Suppressor macrophage treated with lipopolysaccharide for 4 hours (primary cell): ENCODE results near the gene TRIOBP.
"Not testable (repeated sequence)": the region's sequence is repeated elsewhere in the genome, so short reads cannot be mapped to it uniquely, and the experiment has no call there.

Experiments
- DNase-seq: peaks from one replicate; pipeline ENCODE4 v3.0.0-alpha.2; 2020

TRIOBP gene

DNA sequence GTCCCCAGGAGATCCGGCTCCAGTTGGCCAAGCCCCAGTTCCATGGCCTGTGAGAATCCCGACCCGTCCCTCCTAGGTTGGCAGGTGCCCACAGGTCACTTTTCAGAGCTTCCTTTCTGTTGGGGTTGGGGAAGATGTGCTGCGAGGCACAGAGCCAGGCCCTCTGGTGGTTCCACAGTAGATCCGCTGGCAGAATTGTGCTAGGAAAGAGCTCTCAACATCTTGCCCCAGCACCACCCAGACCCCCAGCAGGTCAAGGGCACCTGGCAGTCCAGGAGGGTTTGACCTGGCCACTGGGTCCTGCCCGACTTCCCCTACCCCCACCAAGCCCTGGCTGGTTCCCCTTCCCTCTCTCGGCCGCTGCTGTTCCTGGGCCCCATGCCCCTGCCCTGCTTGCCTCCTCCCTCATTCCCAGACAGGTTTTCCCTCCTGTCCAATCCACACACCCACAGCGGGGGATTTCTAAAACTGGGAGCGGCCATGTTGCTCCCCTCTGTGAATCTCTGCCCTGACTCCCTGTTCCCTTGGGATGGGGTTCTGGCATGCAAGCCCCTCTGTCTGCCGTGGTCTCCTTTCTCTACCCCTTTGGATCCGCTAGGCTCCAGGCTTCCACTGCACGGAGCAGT lies 84.7 kb downstream of the TRIOBP start:
- DNase-seq = no peak

GRCh38 chr22:37782340-37783168 lies 85.7 kb downstream of the TRIOBP start:
- no peak for DNase-seq

- DNase-seq = no peak
Measured at GRCh38 chr22:37784829-37785495, 88.1 kb downstream of the TRIOBP start.

DNA sequence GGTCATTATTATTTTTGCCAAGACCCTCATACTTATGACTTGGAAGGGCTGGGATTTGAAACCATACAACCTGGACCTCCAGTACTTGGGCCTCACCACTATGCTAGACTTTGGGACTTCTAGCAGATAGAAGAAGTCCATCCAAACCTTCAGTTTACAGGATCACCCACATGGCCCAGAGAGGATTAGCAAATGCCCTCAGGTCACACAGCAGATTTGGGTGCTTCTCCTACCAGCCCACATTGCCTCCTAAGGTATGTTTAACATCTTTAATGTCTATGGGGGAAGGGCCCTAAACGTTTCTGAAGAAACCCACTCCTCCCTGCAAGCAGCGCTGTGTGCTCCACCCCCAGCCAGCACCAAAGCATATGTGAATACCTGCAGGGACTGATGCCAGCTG lies 93.4 kb downstream of the TRIOBP start:
- no peak for DNase-seq

DNA sequence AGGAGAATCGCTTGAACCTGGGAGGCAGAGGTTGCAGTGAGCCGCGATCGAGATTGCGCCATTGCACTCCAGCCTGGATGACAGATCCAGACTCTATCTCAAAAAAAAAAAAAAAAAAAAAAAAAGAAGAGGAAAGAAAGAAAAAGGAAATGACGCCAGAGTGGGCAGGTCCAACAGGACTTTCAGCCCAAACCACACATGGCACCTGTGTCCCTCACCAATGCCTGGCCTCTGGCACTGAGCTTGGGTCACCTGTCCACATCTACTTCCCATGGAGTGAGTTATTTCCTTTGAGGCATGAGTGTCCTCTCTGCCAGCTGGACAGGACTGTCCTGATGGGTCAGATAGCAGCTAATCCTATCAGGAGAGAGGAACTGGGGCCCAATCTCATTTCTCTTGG lies 95.6 kb downstream of the TRIOBP start:
- DNase-seq = no peak

GRCh38 chr22:37794376-37794775 lies 97.5 kb downstream of the TRIOBP start:
- DNase-seq = no peak

DNA sequence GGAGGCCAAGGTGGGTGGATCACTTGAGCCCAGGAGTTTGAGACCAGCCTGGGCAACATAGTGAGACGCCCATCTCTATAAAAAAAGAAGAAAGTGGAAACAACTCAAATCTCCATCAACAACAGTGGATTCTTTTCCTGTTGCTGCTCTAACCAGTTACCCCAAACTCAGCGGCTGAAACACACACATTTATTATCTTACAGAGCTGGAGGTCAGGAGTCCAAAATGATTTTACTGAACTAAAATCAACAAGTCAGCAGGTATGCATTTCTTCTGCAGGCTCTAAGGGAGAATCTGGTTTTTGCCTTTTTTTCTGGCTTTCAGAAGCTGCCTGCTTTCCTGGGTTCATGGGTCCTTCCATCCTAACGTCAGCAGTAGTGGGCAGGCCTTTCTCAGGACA lies 99.2 kb downstream of the TRIOBP start:
- DNase-seq = no peak

GRCh38 chr22:37797259-37797658 lies 100.4 kb downstream of the TRIOBP start:
- DNase-seq = not testable (repeated sequence)

DNA sequence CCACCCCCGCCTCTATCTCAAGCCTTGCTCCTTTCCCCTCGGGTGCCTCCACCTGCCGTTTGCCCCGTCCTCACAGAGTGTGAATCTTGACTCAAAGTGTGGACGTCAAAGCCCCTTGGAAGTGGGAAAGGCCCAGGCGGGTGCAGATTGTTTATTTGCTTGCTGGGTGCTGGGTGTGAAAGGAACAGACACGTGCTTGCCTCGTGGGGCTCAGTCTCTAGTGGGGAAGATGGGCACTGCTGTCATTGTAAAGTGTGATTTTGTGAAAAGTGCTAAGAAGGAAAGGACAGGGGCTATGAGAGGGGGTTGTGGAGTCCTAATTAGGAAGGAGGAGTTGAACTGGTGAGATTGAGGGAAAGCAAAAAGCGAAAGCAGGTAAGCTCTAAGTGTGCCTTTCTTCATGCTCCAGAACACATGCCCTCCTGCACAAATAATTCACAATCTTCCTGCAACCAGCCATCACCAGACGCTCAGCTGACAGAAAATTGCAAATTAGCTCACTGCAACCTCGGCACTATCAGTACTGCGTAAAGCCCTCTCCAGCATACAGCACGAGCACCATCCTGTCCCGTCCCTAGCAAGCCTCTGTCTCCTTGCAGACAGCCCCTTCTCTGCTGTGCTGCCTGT lies 101.1 kb downstream of the TRIOBP start:
- no peak for DNase-seq

- not testable (repeated sequence) for DNase-seq
Measured at GRCh38 chr22:37799979-37800378, 103.1 kb downstream of the TRIOBP start.

DNA sequence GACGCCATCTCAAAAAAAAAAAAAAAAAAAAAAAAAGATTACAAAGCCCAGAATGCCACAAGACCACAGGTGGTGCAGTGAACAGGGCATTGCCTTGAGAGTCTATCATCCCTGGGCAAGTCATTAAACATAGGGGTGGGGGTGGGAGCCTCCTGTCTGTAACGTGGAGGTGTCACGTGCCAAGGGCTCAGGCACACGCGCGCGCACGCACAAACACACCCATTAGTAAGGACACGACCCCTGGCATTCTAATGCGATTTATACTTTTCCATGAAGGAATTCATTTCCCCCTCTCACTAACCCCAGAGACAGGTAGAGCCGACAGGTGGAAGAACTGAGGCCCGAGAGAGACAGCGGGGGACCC lies 105.1 kb downstream of the TRIOBP start:
- no peak for DNase-seq

GRCh38 chr22:37802310-37803194 lies 105.7 kb downstream of the TRIOBP start:
- peak; percentile 51 for DNase-seq

- no peak for DNase-seq
Measured at GRCh38 chr22:37803195-37803638, 106.4 kb downstream of the TRIOBP start.

GRCh38 chr22:37803639-37804351 lies 106.9 kb downstream of the TRIOBP start:
- no peak for DNase-seq

- DNase-seq = peak; percentile 3
Measured at GRCh38 chr22:37804352-37804880, 107.6 kb downstream of the TRIOBP start.

DNA sequence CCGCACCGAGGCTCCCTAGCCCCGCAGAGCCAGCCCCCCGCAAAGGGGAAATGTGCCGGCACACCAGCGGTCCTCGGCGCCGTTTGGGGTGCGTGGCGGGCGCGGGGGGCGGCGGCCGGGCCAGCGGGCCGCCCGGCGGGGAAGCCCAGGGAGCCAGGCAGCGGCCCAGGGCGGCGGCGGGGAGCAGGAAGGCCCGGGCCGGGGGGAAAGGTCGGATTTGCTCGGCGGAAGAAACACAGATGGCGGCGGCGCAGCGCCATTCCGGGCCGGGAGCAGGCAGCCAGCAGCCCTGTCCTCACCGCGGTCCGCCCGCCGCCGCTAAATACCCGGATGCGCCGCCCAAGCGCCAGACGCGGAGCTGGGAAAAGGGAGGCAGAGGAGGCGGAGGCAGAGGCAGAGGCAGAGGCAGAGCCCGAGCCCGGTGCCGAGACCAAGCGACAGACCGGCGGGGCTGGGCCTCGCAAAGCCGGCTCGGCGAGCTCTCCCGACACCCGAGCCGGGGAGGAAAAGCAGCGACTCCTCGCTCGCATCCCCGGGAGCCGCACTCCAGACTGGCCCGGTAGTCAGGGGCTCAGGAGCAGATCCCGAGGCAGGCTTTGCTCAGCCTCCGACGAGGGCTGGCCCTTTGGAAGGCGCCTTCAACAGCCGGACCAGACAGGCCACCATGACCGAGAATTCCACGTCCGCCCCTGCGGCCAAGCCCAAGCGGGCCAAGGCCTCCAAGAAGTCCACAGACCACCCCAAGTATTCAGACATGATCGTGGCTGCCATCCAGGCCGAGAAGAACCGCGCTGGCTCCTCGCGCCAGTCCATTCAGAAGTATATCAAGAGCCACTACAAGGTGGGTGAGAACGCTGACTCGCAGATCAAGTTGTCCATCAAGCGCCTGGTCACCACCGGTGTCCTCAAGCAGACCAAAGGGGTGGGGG lies 108.3 kb downstream of the TRIOBP start:
- DNase-seq = peak; percentile 87

- no peak for DNase-seq
Measured at GRCh38 chr22:37805810-37806277, 109.0 kb downstream of the TRIOBP start.

GRCh38 chr22:37806409-37807333 lies 109.8 kb downstream of the TRIOBP start:
- peak; percentile 11 for DNase-seq
